GM21576 (cell line): ENCODE data around the gene CAMK2N2.

Experiments used
- ATAC-seq: cut with Tn5 transposase; IDR thresholded peaks from one replicate; pipeline ENCODE4 v1.9.1; 2021; ENCODE audit warnings: mild to moderate bottlenecking, moderate library complexity; ENCODE audit not compliant: unreplicated experiment

CAMK2N2 gene

GRCh38 chr3:184241141-184241446, 20.3 kb downstream of the CAMK2N2 start:
- ATAC-seq = no peak

DNA sequence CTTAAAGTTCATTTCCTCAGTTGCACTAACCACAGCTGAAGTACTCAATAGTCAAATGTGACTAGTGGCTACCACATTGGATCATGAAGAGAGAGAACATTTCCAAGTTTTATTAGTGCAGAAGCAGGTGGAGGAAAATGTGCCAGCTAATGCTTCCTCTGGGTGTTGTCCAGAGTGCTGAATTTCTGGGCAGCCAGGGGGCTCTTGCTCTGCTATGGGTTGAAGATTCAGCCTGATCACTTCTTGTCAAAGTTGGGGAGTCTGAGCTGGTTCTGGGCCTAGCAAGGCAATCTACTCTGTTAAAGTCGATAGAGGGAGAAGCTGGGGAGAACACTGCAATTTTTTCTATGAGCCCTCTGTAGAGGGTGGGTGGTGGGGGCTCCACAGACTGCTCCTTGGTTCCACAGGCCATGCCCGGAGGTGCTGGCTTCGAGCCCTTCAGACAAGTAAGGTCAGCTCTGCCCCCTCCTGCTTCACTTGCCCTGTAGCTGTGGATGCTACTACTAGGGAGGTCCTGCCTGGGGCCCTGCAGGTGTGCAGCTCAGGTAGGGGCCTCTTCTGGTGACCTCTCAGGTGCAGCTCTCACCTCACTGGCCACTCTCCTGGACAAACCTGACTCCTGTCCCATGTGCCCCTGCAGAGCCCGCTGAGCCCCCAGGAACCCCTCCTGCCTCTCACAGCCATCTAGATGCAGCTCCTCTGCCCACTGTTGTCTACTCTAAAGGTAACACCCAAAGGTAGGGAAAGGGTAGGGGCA, 20.8 kb downstream of the CAMK2N2 start:
- no peak for ATAC-seq

DNA sequence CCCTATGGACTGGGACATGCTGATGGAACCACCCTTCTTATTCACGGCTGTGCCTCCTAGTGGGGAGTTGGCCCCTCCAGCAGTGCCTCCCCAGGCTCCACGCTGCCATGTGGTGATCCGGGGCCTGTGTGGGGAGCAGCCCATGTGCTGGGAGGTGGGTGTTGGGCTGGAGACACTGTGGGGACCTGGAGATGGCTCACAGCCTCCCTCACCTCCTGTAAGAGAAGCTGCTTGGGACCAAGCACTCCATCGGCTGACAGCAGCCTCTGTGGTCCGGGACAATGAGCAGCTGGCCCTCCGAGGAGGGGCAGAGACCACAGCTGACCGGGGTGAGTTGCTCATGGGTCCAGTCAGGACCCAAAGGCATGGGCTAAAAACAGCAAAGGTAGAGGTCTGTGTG, 21.6 kb downstream of the CAMK2N2 start:
- no peak for ATAC-seq

DNA sequence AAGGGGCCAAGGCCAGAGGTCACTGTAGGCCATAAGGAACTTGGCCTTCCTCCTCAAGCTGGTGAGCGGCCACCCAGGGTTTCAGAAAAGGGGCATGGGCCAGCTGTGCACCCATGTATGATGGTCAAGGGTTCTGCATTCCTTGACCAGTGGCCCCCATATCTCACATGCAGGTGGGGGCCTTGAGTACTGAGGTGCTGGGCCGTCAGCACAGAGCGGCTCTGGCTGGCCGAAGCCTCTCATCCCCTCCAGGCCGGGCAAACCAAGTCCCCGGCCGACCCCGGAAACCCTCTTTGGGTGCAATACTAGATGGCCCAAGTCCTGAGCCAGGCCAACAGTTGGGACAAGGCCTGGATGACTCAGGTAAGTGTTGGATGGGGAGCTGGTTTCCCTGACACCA, 22.1 kb downstream of the CAMK2N2 start:
- ATAC-seq = no peak

DNA sequence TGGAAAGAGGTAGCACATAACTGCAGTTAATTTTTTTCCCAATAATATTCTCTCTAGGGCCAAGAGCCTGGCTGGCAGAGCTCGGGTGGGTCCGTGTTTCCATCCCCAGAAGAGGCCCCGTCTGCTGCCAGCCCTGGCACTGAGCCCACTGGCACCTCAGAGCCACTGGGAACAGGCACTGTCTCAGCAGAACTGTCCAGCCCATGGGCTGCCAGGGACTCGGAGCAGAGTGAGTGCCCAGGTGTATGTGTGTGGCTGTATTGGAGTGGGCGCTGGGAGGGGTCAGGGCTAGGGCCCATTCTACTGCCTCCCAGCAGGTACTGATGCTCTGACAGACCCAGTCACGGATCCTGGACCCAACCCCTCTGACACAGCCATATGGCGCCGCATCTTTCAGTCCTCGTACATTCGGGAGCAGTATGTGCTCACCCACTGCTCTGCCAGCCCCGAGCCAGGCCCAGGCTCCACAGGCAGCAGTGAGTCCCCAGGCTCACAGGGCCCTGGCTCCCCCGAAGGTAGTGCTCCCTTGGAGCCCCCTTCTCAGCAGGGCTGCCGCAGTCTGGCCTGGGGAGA, 23.0 kb downstream of the CAMK2N2 start:
- ATAC-seq = no peak

DNA sequence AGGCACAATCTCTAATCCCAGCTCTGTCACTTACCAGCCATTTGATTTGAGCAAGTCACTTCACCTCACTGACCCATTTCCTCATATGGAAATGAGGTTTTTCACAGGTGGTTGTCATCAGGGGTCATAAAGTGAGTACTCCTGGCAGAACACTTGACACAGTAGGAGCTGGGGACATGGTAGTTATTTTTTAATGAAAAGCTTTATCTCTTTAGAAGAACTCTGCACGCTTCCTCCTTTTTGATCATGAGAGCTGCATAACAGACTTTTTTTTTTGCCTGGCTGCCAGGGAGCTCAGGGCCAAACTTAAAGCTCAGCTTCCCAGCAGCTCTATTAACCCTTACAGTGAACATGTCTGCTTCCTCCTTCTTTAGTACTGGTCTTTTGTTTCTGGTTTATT, 23.5 kb downstream of the CAMK2N2 start:
- ATAC-seq = no peak

DNA sequence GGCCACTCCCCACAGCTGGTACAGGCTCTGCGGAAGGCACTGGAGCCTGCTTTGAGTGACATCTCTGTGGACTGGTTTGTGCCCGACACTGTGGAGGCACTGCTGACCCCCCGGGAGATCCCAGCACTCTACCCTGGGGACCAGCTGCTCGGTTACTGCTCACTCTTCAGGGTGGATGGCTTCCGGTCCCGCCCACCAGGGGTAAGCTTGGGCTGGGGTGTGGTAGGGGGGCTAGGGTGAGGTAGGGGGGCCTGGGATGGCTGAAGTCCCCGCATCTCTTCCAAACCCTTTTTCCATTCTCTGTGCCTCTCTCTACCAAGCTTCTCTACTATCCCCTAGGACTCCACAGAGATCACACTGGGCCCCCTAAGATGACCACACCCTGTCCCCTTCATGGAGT, 24.1 kb downstream of the CAMK2N2 start:
- ATAC-seq = no peak

DNA sequence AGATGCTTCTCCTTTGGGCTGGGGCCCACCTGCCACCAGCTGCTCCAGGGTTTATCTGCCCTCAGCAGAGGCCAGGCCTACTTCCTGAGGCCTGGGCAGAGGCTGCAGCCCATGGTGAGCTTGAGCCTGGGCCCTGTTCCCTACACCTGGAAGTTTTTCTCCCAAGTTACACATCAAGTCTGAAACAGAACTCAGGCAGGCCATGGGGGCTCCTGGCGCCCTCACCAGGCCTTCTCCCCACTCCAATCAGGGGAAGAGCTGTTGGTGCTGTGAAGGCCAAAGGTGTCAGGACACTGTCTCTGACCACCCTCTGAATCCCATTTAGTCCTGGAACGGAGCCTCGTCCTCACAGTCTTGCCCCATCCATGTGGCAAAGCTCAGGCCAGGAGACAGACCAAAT, 24.7 kb downstream of the CAMK2N2 start:
- no peak for ATAC-seq

GRCh38 chr3:184236033-184236410, 25.3 kb downstream of the CAMK2N2 start:
- no peak for ATAC-seq

DNA sequence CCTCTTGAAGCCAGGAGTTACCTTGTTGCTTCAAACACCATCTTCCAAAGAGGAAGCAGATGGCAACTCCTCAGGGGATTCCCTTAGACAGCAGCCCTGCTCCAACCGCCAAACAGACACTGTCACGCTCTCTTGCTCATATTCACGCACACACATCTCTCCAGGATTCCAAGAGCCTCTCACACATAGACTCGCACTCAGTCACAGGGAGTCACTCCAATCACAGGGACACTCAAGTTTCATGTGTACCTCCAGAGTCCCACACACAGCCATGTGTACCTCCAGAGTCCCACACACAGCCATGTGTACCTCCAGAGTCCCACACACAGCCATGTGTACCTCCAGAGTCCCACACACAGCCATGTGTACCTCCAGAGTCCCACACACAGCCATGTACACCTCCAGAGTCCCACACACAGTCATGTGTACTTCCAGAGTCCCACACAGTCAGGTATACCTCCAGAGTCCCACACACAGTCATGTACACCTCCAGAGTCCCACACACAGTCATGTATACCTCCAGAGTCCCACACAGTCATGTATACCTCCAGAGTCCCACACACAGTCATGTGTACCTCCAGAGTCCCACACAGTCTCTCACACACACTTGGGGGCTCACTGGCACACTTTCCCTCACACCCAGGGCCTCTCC, 25.8 kb downstream of the CAMK2N2 start:
- ATAC-seq = no peak

DNA sequence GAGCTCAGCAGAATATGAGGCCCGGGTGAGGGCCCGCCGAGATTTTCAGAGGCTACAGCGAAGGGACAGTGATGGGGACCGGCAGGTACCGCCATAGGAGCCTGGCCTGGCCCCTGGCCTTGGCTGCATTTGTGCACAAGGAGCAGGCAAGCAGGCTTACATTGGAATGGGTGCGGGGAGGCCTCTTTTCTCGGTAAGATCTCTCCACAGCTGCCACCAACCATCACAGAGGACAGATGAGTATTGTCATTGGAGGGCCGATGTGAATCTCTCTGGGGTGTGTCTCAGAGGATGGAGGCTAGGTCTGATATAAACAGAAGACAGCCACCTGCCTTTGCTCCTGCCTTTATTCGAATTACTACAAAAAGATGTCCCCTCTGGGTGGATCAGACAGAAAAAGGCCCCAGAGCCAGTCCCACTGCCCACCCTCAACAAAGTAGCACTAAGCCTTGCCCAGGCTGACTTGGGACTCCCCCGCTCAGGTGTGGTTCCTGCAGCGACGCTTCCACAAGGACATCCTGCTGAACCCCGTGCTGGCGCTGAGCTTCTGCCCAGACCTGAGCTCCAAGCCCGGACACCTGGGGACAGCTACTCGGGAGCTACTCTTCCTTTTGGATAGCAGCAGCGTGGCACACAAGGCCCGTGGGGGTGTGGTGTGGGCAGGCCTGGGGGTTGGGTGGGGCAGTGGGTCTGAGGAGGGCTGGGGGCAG, 26.5 kb downstream of the CAMK2N2 start:
- ATAC-seq = no peak

DNA sequence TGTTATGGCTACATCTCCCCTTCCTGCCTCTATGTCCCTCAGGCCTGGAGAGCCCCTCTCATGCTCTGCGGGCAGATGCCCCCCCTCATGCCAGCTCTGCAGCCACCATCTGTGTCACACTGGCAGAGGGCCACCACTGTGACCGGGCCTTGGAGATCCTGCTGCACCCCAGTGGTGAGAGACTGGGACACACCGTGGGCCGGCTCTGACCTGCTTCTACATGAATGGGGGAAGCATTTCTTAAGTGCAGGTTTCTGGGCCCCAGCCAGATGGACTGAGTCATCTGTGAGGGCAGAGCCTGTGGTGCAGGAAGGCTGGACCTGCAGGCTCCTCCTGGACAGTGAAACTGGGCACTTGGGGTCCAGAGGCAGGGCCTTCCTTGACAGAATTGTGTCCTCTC, 27.1 kb downstream of the CAMK2N2 start:
- no peak for ATAC-seq

- ATAC-seq = no peak
These were observed 28.1 kb downstream of the CAMK2N2 start for GRCh38 chr3:184233127-184233843.

DNA sequence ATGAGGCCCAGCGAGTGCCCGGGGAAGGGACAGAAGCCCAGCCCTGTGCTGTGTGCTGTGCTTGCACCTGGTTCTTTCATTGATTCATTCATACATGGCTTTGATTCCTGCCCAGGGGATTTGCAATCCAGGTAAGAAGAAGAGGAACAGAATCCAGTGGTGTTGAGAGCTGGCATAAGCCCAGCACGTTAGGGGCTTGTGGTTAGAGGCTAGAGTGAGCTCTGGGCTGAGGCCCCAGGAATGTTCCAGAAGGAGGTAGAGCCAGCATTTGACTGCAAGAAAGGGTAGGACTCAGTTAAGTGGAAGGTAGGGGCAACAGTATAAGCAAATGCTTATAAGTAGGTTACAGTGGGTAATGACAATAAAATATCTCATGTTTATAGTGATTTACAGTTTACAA, 29.7 kb downstream of the CAMK2N2 start:
- ATAC-seq = no peak

GRCh38 chr3:184230603-184231528, 30.5 kb downstream of the CAMK2N2 start:
- ATAC-seq = no peak

DNA sequence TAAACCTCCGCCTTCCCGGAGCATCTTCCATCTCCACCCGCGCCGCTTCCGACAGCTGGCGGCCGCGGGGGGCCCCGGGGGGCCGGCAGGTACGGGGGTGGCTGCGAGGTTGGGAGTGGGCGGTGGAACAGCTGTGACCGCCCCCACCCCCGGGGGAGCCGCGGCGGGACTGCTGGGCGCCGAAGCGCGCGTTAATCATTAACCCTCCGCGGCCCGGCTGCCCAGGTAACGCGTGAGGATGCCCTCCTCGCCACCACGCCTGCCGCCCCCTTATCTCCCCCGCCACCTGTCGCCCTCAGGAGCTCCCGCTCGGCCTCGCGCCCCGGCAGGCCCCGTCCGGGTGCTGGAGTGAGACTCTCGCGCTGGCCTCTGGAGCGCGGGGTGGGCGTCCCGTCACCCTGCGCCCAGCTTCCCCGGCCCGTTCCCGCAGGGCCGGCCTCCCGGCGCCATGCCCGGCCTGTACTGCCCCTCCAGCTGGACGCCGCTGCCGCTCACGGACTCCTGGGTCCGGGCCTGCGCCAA, 31.2 kb downstream of the CAMK2N2 start:
- no peak for ATAC-seq

- peak; percentile 69 for ATAC-seq
These were observed 31.8 kb downstream of the CAMK2N2 start, which contains the start of gene VWA5B2 for GRCh38 chr3:184229394-184230080. Gene VWA5B2, plus strand, starts transcription at chr3:184229585. Its CDS starts 944 bp downstream, at chr3:184230529.

- no peak for ATAC-seq
These were observed 32.8 kb downstream of the CAMK2N2 start for GRCh38 chr3:184228376-184229137.
